ENCODE results near the gene RAPGEF5. TPM values are rescaled to one million over a fixed set of nuclear protein-coding genes. Genes with fewer than 3 reads are reported as not detected.

Gene RAPGEF5
- total RNA-seq, 4 donors from 2014 or later = 7.4 to 16.2 (median 12.1) TPM

DNA sequence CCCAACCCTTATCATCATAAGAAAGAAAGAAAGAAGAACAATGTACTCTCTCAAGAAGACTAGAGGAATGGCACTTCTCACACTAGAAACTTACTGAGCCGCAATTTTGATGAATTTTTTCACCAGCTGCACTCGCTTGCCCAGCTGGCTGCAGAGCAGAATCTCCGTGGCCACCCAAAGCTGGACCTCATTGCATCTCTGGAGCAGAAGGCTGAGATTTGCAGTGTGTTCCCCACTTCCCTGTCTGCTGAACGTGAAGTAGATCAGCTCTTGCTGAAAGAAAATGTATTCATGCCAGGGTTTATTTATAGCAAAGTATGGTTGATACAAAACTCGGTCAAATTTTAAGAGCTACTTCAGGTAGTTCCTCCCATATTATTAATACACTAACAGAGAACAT, 212.0 kb downstream of the RAPGEF5 start:
- H3K27me3 ChIP-seq = no peaks in the 10 kb centered on the region
- intact Hi-C loops (cut with DNase I; ENCODE audit: low total_unique reads) = no loop called here
- H3K4me3 ChIP-seq = no peak overlapping the region
- DNase-seq = no peak
- H3K36me3 ChIP-seq = no peaks in the 10 kb centered on the region
- no peaks in the 10 kb centered on the region for H3K4me1 ChIP-seq
- TF ChIP-seq CTCF (IDR thresholded peaks at IDR 0.05 in 4 of 5, conservative IDR thresholded peaks at IDR 0.05 in 1 of 5) (no peak), POLR2A (IDR thresholded peaks at IDR 0.05) (no peak)
- ATAC-seq = no peak
- H3K9me3 ChIP-seq = no peaks in the 10 kb centered on the region
- in situ Hi-C loops (cut with MboI; ENCODE audit: low sequenced_read_pairs in 4 of 4) = no loop called here
- H3K27ac ChIP-seq = no peak overlapping the region

DNA sequence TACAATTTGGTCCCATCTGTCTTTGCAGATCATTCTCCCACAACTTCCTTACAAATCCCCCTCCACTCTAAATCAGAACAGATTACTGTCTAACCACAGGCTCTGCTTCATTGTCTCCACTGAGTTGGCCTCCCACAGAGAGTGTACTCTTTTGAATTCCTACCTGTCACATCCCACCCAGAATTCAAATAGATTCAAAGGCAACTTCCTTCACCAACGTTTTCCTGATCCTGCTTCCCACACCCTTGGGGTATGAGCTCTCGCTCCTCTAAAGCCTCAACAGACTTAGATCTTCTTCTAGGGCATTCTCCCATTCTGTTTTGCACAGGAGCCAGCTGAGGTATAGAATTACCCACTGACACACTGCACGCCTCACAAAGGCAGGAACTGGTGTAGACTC, 213.5 kb downstream of the RAPGEF5 start:
- no peak for ATAC-seq
- in situ Hi-C loops (cut with MboI; ENCODE audit: low sequenced_read_pairs in 4 of 4) (no loop called here), intact Hi-C loops (cut with DNase I; ENCODE audit: low total_unique reads) (no loop called here)
- no peak overlapping the region for H3K27ac ChIP-seq
- no peak overlapping the region for H3K4me3 ChIP-seq
- DNase-seq = no peak
- no peaks in the 10 kb centered on the region for H3K4me1 ChIP-seq
- no peaks in the 10 kb centered on the region for H3K9me3 ChIP-seq
- TF ChIP-seq CTCF (IDR thresholded peaks at IDR 0.05 in 4 of 5, conservative IDR thresholded peaks at IDR 0.05 in 1 of 5) (no peak), POLR2A (IDR thresholded peaks at IDR 0.05) (no peak)
- no peaks in the 10 kb centered on the region for H3K36me3 ChIP-seq
- no peaks in the 10 kb centered on the region for H3K27me3 ChIP-seq

- Histone ChIP-seq H3K27me3 (no peaks in the 10 kb centered on the region), H3K9me3 (no peaks in the 10 kb centered on the region), H3K27ac (no peak overlapping the region), H3K36me3 (no peaks in the 10 kb centered on the region), H3K4me1 (no peaks in the 10 kb centered on the region), H3K4me3 (no peak overlapping the region)
- in situ Hi-C loops (cut with MboI; ENCODE audit: low sequenced_read_pairs in 4 of 4) = no loop called here
- TF ChIP-seq POLR2A (IDR thresholded peaks at IDR 0.05) (no peak), CTCF (IDR thresholded peaks at IDR 0.05 in 4 of 5, conservative IDR thresholded peaks at IDR 0.05 in 1 of 5) (no peak)
- ATAC-seq (no peak), DNase-seq (no peak)
- intact Hi-C loops (cut with DNase I; ENCODE audit: low total_unique reads) = no loop called here
These were observed 214.4 kb downstream of the RAPGEF5 start for GRCh38 chr7:22142572-22142971.

GRCh38 chr7:22141355-22141754, 215.6 kb downstream of the RAPGEF5 start:
- Histone ChIP-seq H3K27ac (no peak overlapping the region), H3K4me1 (no peaks in the 10 kb centered on the region), H3K4me3 (no peak overlapping the region), H3K27me3 (no peaks in the 10 kb centered on the region), H3K36me3 (no peaks in the 10 kb centered on the region), H3K9me3 (no peaks in the 10 kb centered on the region)
- ATAC-seq (no peak), DNase-seq (no peak)
- TF ChIP-seq CTCF (IDR thresholded peaks at IDR 0.05 in 4 of 5, conservative IDR thresholded peaks at IDR 0.05 in 1 of 5) (no peak), POLR2A (IDR thresholded peaks at IDR 0.05) (no peak)
- in situ Hi-C loops (cut with MboI; ENCODE audit: low sequenced_read_pairs in 4 of 4) (no loop called here), intact Hi-C loops (cut with DNase I; ENCODE audit: low total_unique reads) (no loop called here)

- in situ Hi-C loops (cut with MboI; ENCODE audit: low sequenced_read_pairs in 4 of 4) = no loop called here
- TF ChIP-seq POLR2A (IDR thresholded peaks at IDR 0.05) (no peak), CTCF (IDR thresholded peaks at IDR 0.05 in 4 of 5, conservative IDR thresholded peaks at IDR 0.05 in 1 of 5) (no peak)
- H3K4me1 ChIP-seq = no peaks in the 10 kb centered on the region
- H3K4me3 ChIP-seq = no peak overlapping the region
- DNase-seq = no peak
- H3K36me3 ChIP-seq = no peaks in the 10 kb centered on the region
- no peak for ATAC-seq
- intact Hi-C loops (cut with DNase I; ENCODE audit: low total_unique reads) = no loop called here
- no peaks in the 10 kb centered on the region for H3K27me3 ChIP-seq
- H3K9me3 ChIP-seq = no peaks in the 10 kb centered on the region
- H3K27ac ChIP-seq = no peak overlapping the region
These were observed 216.4 kb downstream of the RAPGEF5 start for GRCh38 chr7:22140578-22140977.

All from gastrocnemius medialis (tissue), 4 donors.